Loucy (cell line): Measurements from ENCODE around the gene TMCC3.

Experiments
- EZH2phosphoT487 ChIP-seq: fragments of 200-600 bp; IDR thresholded peaks from 2 replicates; pipeline ENCODE4 v1.6.1; 2018; ENCODE audit warnings: antibody characterized with exemption, mild to moderate bottlenecking, moderate library complexity, borderline replicate concordance
- TF ChIP-seq, protein P1 (sequence below): fragments of 200-600 bp; sonication (generic); conservative IDR thresholded peaks from 2 replicates; pipeline ENCODE4 v1.5.1; 2014; ENCODE audit warnings: mild to moderate bottlenecking, antibody characterized with exemption, low read length

DNA sequence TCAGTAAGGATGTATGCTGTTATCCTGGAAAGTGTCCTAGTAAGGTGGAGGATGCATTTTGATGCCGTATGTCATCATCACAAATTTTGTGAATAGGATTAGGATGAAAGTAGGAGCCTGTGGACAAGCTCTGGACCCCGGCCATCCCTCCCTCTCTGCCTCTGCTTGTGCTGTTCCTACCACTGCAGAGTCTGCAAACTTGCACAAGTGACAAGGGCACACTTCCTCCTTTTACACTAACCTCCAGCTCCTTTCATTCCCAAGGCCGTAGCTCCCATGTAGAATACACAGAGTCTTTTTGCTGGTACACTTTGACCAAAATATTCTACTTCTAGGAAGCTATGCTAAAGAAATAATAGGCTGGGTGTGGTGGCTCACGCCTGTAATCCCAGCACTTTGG, 13.3 kb upstream of the TMCC3 start:
- TF ChIP-seq EZH2phosphoT487: no peak
- TF ChIP-seq, protein P1, sequence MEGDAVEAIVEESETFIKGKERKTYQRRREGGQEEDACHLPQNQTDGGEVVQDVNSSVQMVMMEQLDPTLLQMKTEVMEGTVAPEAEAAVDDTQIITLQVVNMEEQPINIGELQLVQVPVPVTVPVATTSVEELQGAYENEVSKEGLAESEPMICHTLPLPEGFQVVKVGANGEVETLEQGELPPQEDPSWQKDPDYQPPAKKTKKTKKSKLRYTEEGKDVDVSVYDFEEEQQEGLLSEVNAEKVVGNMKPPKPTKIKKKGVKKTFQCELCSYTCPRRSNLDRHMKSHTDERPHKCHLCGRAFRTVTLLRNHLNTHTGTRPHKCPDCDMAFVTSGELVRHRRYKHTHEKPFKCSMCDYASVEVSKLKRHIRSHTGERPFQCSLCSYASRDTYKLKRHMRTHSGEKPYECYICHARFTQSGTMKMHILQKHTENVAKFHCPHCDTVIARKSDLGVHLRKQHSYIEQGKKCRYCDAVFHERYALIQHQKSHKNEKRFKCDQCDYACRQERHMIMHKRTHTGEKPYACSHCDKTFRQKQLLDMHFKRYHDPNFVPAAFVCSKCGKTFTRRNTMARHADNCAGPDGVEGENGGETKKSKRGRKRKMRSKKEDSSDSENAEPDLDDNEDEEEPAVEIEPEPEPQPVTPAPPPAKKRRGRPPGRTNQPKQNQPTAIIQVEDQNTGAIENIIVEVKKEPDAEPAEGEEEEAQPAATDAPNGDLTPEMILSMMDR: no peak
